ENCODE results near the gene UBR1.

GRCh38 chr15:43135351-43135750 is 29.5 kb upstream of the UBR1 start:
- TF ChIP-seq CTCF (IDR thresholded peaks at IDR 0.05; ENCODE audit: poor library complexity, severe bottlenecking) (no peak), POLR2AphosphoS5 (IDR thresholded peaks at IDR 0.05) (no peak), RAD21 (conservative IDR thresholded peaks at IDR 0.05) (no peak), EZH2 (IDR thresholded peaks at IDR 0.05; ENCODE audit: borderline replicate concordance, insufficient read depth, low read length, poor library complexity, severe bottlenecking) (no peak), REST (IDR thresholded peaks at IDR 0.05; ENCODE audit: borderline replicate concordance) (no peak), SMC3 (conservative IDR thresholded peaks at IDR 0.05; ENCODE audit: poor library complexity) (no peak)
